ELR (cell line): ENCODE results near the gene FZD7.

Experiments used
- DNase-seq: peaks from one replicate; pipeline ENCODE4 v3.0.0-alpha.2; 2015; ENCODE audit warnings: low read depth

Gene FZD7

GRCh38 chr2:202069170-202070067, 35.8 kb downstream of the FZD7 start:
- DNase-seq = no peak

DNA sequence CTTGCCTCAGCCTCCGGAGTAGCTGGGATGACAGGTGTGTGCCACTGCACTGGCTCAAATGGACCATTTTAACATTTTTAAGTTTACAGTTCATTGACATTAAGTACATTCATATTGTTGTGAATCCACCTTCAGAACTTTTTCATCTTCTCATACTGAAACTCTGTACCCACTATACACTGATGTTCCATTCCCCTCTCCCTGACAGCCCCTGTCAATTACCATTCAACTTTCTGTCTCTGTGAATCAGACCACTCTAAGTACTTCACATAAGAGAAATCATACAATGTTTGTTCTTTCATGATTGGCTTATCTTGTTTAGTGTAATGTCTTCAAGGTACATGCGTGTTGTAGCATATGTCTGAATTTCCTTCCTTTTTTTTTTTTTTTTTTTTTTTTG, 37.5 kb downstream of the FZD7 start:
- no peak for DNase-seq

- DNase-seq = no peak
Measured at GRCh38 chr2:202072226-202072625, 38.6 kb downstream of the FZD7 start.

DNA sequence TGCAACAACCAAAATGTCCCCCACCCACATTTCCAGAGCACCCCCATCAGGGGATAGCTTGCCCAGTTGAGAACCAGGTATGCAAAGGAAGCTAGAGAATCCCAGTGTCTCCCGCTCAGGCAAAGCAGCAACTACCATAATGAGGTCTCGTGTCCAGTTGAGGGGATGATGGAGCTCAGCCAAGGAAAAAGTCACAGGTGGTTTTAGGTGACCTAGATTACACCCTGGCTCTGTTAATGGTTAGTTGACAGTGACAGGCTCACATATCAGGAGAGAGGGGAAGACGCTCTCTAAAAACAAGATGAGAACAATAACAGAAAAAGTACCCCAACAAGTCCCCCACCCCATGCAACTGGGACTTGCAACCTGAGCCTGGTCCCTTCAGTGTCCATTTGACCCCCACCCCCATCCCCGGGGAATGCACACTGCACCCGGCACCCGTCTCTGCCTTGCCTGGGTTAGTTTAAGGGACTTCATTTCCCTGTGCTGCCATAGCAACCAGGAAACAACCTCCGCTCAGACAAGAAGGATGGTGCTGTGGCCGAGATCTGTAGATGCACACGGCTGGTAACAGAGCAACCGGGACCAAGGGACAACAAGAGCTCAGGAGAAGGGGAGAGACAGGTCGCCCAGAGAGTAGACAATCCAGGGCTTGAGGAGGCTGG, 39.2 kb downstream of the FZD7 start, which contains the start of gene KIAA2012:
Gene KIAA2012, plus strand, starts transcription at position 519 of the 665 bp plus-strand sequence. CDS start 373 bp downstream, outside the sequence.
- no peak for DNase-seq

DNA sequence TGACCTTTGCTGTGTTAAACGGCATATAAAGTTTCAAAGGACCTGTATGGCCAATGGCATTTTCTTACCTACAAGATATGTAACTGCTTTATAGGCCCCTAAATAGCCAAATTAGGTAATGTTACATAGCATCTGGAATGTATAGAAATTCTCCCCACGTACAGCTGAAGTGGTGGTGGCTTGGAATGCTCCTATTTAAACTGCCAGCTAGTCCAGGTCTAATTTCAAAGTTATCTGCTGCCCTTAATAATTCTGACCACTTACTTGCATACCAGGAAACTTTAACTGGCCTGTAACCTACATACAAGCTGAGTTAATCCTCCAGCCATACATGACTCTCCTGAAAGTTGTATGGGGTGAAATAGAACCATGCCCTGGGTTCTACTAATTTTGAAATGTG, 40.7 kb downstream of the FZD7 start:
- DNase-seq = no peak

GRCh38 chr2:202079310-202079709, 45.7 kb downstream of the FZD7 start:
- DNase-seq = no peak

DNA sequence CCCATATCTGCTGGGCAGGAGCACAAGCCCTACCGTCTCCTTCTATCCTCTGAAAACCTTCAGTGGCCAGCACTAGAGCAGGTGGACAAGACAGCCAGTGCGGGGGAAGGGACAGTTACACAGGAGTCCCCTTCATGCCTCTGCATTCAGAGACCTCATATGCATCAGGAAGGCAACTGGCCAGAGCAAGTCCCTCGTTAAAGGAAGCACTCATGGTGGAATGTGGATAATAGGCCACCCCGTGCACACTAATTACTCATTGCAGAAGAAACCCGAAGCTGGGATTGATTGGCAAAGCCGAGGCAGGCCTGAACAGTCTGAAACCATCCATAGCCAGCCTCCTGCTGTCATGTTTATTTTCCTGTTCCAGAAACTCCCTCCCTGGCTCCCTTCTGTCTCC, 50.6 kb downstream of the FZD7 start:
- no peak for DNase-seq
